Measurements from ENCODE around the gene TCEA2.

The TCEA2 gene

GRCh38 chr20:64024141-64024990 lies 38.6 kb upstream of the TCEA2 start:
- no peak overlapping the region for H3K4me3 ChIP-seq (ENCODE audit: low read depth, low read length)
- no peak for DNase-seq (ENCODE audit: low read depth)
- TF ChIP-seq MAX (IDR thresholded peaks at IDR 0.05; ENCODE audit: low read depth, low read length) (no peak), MYC (IDR thresholded peaks at IDR 0.05; ENCODE audit: low read depth, low read length) (no peak), POLR2A (IDR thresholded peaks at IDR 0.05; ENCODE audit: extremely low read depth, insufficient read length) (no peak), CTCF (IDR thresholded peaks at IDR 0.05; ENCODE audit: low read depth, low read length) (no peak)

- DNase-seq (ENCODE audit: low read depth): no peak
- TF ChIP-seq CTCF (IDR thresholded peaks at IDR 0.05; ENCODE audit: low read depth, low read length): no peak
- no peak for TF ChIP-seq MYC (IDR thresholded peaks at IDR 0.05; ENCODE audit: low read depth, low read length)
- no peak for TF ChIP-seq MAX (IDR thresholded peaks at IDR 0.05; ENCODE audit: low read depth, low read length)
- no peak for TF ChIP-seq POLR2A (IDR thresholded peaks at IDR 0.05; ENCODE audit: extremely low read depth, insufficient read length)
- H3K4me3 ChIP-seq (ENCODE audit: low read depth, low read length): no peak overlapping the region
These were observed 37.7 kb upstream of the TCEA2 start for GRCh38 chr20:64025101-64025825.

- no peak for TF ChIP-seq MYC (IDR thresholded peaks at IDR 0.05; ENCODE audit: low read depth, low read length)
- no peak for TF ChIP-seq CTCF (IDR thresholded peaks at IDR 0.05; ENCODE audit: low read depth, low read length)
- TF ChIP-seq MAX (IDR thresholded peaks at IDR 0.05; ENCODE audit: low read depth, low read length): no peak
- no peak for TF ChIP-seq POLR2A (IDR thresholded peaks at IDR 0.05; ENCODE audit: extremely low read depth, insufficient read length)
- DNase-seq (ENCODE audit: low read depth): no peak
- H3K4me3 ChIP-seq (ENCODE audit: low read depth, low read length): no peak overlapping the region
These were observed 37.1 kb upstream of the TCEA2 start for GRCh38 chr20:64025826-64026412.

GRCh38 chr20:64027981-64028685 lies 34.9 kb upstream of the TCEA2 start:
- no peak for DNase-seq (ENCODE audit: low read depth)
- H3K4me3 ChIP-seq (ENCODE audit: low read depth, low read length): no peak overlapping the region
- TF ChIP-seq MYC (IDR thresholded peaks at IDR 0.05; ENCODE audit: low read depth, low read length): no peak
- no peak for TF ChIP-seq CTCF (IDR thresholded peaks at IDR 0.05; ENCODE audit: low read depth, low read length)
- no peak for TF ChIP-seq MAX (IDR thresholded peaks at IDR 0.05; ENCODE audit: low read depth, low read length)
- TF ChIP-seq POLR2A (IDR thresholded peaks at IDR 0.05; ENCODE audit: extremely low read depth, insufficient read length): no peak

- TF ChIP-seq CTCF (IDR thresholded peaks at IDR 0.05; ENCODE audit: low read depth, low read length) (no peak), MYC (IDR thresholded peaks at IDR 0.05; ENCODE audit: low read depth, low read length) (no peak), MAX (IDR thresholded peaks at IDR 0.05; ENCODE audit: low read depth, low read length) (no peak), POLR2A (IDR thresholded peaks at IDR 0.05; ENCODE audit: extremely low read depth, insufficient read length) (no peak)
- DNase-seq (ENCODE audit: low read depth): no peak
- no peak overlapping the region for H3K4me3 ChIP-seq (ENCODE audit: low read depth, low read length)
These were observed 33.5 kb upstream of the TCEA2 start for GRCh38 chr20:64029293-64030117.
